HG02870 (cell line): ENCODE measurements around the gene GPR34.
A peak's percentile ranks its signal among the peaks of the same experiment; 100 is the strongest.
"Not testable (repeated sequence)": the region's sequence is repeated elsewhere in the genome, so short reads cannot be mapped to it uniquely, and the experiment has no call there.

Experiments
- ATAC-seq: cut with Tn5 transposase; IDR thresholded peaks from one replicate; pipeline ENCODE4 v1.9.1; 2021; ENCODE audit warnings: mild to moderate bottlenecking, moderate library complexity; ENCODE audit not compliant: unreplicated experiment

The GPR34 gene

DNA sequence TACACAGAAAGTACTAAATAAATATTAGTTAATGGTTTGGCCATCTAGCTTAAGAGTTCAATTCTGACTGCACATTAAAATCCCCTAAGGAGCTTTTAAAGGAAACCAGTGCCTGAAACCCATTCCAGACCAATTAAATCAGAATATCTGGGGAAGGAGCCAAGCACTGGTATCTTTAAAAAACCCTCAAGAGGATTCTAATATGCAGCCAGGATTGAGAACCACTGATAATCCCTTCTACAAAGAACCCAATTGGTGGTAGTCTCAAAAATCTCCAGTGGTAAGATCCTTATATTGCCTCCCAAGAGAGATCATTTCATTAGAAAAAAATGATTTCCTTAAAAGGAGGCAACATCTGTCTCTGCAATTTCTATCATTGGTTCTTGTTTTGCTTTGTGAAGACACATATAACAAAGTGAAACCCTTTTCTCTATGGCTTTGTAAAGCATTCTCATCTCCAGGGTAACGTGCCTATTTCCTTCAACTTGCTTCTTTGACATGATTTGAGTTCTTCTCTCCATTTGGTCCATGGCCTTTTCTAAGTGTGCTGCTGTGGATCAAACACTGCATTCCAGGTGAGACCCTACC, 3.5 kb downstream of the GPR34 start:
- no peak for ATAC-seq

GRCh38 chrX:41693024-41693423, 4.3 kb downstream of the GPR34 start:
- no peak for ATAC-seq

GRCh38 chrX:41695426-41695825, 6.7 kb downstream of the GPR34 start:
- no peak for ATAC-seq

- ATAC-seq: no peak
These were observed 14.8 kb downstream of the GPR34 start for GRCh38 chrX:41703574-41704029.

DNA sequence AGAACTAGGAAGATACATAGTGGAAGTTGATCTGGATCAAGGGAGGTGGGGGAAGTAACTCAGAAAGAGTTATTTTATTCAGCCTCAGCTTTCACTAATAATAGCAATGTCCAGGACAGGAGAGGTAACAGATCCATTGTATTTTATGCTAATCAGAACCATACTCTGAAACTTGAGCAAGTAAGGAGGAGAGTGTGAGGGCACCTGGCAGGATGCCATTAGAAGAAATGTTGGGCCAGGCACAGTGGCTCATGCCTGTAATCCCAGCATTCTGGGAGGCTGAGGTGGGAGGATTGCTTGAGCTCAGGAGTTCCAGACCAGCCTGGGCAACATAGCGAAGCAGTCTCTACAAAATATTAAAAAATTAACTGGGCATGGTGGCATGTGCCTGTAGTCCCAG, 16.3 kb downstream of the GPR34 start:
- ATAC-seq: no peak

DNA sequence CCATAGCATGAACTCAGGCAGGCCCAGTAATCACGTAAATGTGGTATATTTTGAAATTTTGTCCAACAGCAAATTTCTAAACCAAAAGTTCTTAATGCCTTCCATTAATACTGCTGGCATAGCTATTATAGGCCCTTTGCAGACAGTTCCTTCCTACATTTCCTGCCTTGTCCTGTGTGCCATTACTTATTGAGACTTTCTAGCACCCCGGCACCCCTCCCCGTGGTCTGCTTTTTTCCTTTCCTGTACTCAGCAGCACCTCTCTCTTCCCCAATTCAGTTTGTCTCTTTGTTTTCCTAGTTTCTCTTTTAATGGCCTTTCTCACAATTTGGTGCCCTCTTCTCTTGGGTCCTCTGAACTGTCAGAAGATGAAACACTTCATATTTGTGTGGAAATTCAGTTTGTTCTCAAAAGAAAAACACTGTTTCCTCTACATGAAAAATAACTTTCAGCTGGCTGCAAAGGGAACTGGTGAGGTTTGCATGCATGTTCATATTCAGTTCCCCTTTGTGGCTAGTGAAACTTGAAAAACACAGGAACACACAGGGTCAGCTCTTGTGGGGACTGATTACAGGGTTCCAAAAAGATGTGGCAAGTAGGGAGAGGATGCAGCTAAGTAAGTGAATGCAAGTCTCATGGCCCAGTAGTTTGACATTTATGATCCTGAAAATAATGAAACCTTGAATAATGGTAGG, 17.1 kb downstream of the GPR34 start:
- peak; percentile 90 for ATAC-seq

DNA sequence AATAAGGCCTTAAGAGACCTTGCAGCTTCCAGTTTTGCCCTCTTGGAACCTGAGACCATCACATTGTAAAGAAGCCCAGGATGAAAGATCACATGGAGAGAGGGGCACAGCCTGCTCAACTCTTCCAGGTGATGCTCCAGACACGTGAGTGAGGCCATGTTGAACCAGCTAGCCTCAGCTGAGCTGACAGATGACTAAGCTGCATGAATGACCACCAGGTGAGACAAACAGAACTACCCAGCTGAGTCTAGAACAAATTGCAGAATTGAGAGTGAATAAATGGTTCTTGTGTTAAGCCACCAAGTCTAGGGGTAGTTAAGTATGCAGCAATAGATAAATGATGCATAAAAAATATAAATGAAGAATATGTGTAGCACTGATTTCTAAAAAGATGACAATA, 18.4 kb downstream of the GPR34 start:
- peak; percentile 39 for ATAC-seq

DNA sequence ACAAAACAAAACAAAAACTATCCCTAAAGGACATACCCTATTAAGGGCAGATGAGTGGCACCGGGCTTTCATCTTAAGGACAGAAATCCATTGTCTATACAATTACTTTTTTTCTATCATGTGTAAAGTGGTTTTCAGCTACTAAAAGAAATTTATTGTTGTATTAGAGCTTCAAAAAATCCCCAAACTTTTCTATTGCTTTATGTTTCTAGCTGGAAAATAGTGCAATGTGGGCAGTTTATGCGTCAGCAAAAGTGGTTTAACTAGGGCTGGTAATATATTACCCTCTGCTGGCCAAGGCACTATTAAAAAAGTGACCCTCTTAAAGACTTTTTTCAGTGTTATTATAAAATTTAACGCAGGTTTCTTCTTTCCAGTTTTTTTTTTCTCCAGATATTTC, 19.7 kb downstream of the GPR34 start:
- ATAC-seq: no peak

DNA sequence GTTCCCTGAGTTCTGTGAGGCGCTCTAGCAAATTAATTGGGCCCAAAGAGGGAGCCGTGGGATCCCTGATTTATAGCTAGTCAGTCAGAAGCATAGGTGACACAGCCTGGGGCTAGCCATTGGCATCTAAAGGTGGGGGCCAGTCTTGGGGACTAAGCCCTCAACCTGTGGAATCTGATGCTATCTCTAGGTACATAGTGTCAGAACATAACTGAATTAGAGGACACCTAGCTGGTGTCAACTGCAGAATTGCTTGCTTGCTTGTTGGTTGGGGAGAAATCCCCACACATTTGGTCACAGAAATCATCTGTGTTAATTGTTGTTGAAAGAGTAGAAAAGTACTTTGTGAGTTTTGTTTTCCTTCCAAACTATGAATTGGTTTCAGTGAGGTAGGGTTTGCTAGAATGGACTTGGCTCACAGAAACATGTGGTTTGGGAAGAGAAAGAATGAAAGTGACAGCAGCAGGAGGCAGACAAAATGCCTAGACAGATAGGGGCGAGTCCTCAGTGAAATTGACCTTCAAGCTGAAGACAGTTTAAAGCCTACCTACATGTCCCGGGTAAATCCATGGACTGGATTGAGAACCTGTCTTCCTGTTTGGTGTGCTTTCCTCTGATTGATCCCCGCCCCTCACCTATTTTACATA, 22.4 kb downstream of the GPR34 start:
- ATAC-seq: no peak

- no peak for ATAC-seq
These were observed 27.4 kb downstream of the GPR34 start for GRCh38 chrX:41716222-41716621.

DNA sequence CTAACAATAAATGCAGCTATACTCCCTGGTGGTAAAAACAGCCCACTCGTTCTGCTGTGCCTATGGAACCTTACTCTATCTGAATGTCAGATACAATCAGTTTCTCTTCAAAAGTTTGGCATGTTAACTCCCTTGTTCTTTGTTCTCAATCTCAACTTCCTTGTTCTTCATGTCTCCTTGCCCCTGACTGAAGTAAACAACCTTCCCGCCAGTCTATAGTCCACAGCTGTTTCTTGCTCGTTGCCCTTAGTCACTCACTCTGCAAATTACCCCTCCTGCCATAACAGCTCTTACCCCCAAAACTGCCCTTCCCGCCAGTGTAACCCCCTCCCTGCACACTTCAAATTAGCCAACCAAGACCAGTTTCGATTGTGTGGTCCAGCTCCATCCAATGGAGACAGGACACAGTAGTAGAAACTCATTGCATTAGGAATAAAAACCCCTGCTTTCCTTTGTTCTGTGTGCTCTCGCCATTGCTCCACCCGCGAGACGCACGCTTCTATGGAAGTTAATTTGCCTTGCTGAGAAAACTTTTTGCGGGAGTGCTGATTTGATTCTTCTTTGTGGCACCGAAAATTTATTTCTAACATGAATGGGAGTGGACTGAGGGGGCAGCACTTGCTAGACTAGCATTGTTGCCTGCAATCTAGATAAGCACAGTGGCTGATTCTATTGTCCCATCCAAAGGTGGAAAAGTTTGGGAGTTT, 28.1 kb downstream of the GPR34 start:
- ATAC-seq: no peak

- no peak for ATAC-seq
These were observed 29.9 kb downstream of the GPR34 start for GRCh38 chrX:41718481-41719235.

- not testable (repeated sequence) for ATAC-seq
These were observed 30.8 kb downstream of the GPR34 start for GRCh38 chrX:41719610-41720009.

DNA sequence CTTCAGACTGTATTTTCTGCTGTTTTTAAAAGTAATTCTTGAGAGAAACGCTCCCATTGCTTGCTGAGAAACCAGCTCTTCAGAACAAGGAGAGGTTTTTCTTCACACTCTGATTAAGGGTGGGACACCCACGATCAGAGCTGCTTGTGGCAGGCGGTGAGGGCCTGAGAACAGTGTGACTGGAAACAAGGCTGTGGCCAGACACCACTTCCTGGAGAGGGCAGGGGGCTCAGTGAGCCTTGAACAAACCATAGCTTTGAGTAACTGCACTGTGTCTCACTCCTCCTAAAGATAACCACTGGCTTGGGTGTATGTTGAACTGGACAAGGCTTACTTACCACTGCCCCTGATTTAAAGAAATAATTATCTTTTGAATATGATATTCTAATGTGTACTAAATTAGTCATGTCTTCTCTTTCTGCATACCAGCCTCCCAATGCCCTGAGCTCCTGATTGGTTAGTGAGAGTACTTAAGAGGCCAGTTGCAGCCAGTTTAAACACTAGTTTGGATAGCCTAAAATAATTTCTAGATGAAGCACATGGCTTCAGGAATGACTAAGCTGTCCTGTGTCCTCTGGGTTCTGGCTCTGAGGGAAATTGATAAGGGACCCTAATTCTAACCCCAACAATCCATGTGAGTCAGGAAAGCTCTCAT, 31.5 kb downstream of the GPR34 start:
- peak; percentile 79 for ATAC-seq

DNA sequence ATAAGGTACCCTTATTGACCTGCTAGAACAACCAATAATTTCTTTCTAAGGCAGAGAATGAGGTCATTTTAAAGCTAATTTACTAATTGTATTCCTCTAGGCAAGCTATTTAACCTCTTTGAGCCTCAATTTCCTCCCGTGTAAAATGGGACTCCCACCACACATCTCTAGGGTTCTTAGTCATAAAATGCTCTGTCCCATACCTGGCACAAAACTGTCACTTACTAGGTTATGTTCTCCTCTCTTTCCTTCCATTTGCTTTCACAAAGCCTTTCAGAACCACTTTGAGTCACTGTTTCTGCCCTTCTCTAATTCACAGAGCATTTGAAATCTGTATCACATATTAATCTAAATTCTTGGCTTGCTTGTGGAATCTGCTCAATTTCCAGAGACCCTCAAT, 32.8 kb downstream of the GPR34 start:
- ATAC-seq: no peak

DNA sequence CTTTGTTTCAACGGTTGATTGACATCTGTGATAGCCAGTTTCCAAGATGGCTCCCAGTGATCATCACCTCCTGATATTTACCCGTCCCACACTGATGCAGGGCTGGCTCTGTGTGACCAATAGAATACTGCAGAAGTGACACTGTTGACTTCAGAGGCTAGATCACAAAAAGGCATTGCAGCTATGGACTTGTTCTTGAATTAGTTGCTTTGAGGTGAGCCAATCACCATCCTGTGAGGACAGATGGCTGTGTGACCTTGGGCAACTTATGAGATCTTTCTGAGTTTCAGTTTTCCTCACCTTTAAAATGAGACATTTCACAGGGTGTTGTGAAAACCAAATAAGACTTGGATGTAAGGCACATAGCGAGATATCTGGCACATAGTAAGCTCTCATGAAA, 33.4 kb downstream of the GPR34 start:
- ATAC-seq: no peak

DNA sequence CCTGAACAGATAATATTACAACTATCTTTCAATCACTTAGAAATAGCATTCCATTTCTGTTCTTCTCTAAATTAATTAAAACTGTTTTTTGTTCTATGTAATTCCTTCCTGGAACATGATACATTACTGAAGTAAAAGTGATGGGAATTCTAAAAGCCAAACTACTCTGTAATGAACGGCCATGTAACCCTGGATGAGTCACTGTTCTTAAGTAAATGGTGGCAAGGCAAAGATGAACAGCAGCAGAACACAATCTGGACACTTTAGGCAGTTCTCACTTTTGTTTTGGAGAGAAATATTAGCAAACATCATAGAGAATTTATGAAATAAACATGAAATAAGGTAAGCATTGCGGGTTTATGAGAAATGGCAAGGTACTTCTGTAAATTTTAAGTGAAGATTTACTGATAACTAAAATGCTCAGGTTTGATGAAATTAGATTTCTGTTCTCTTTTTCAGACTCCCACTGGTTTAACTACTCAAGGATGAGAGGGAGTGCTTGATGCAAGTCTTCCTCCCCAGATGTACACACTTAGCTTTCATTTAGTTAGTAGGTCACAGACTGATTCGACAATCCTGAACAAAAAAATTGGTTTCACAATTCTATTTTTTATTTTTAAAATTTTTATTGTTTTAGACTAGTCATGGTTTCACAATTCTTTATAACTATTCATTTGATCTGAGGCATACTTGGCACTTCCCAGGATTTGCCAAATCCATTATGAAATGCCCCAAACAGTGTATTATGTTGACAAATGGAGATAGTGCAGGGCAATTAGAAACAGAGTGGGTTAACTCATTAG, 34.2 kb downstream of the GPR34 start:
- ATAC-seq: no peak

DNA sequence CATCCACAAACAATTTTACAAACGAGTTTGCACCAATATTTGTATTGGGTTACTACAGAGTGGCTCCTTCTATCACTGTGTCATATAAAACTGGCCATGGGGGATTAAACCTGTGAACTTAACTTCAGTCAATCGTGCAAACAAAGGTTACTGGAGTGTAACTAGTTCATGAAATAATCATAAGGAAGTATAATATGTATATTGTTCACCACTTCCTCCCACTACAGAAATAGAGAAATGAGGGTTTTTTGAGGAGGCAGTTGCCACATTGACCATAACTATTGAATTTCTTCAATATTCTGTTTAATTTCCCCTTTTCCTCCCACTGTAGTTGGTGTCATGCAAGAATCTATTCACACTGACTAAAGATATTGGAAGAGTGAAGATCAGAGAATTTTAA, 35.1 kb downstream of the GPR34 start, which contains the start of gene GPR82:
Gene GPR82 (plus strand): TSS at position 356 of the 400 bp plus-strand sequence. CDS start 2,846 bp downstream, outside the sequence.
- ATAC-seq: no peak

DNA sequence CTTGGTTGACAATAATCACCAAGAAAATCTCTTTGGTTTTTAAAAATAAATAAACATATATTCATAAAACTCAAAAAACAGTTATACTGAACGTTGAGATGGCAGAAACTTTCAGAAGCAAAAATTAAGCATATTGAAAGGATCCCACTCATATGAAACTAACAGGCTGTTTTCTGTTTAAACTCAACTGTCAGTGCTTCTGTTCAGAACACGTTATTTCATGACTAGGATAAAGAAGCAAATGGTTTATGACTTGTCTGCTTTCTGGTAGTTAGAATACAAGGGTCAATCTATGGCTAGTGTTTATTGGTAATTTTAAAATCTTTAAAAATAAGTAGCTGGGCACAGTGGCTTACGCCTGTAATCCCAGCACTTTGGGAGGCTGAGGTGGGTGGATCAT, 39.4 kb downstream of the GPR34 start:
- no peak for ATAC-seq
